Mesenchymal stem cell (in vitro differentiated cells and primary cell): ENCODE results near the gene SKAP1.
"Not testable (repeated sequence)": the region's sequence is repeated elsewhere in the genome, so short reads cannot be mapped to it uniquely, and the experiment has no call there.

ENCODE experiments used
- DNase-seq: peaks from one replicate; pipeline ENCODE4 v3.0.0-alpha.2; 2013
- H2AFZ ChIP-seq: one replicate; pipeline ENCODE4 v1.6.1; 2013; ENCODE audit warnings: low read depth, mild to moderate bottlenecking, control low read depth, inconsistent platforms, low read length, moderate library complexity
- H2AK5ac ChIP-seq: 2 replicates; pipeline ENCODE4 v1.6.1; 2013; ENCODE audit warnings: low read length, moderate library complexity, mild to moderate bottlenecking, inconsistent platforms; ENCODE audit not compliant: severe bottlenecking
- H2BK120ac ChIP-seq: one replicate; pipeline ENCODE4 v1.6.1; 2013; ENCODE audit warnings: low read depth, mild to moderate bottlenecking, inconsistent platforms, low read length, moderate library complexity
- H2BK12ac ChIP-seq, 2 experiments: one replicate each; pipeline ENCODE4 v1.6.1; 2013; ENCODE audit warnings: inconsistent platforms in 2 of 2, low read length in 2 of 2, mild to moderate bottlenecking in 2 of 2, moderate library complexity in 2 of 2, control low read depth in 1 of 2
- H2BK15ac ChIP-seq: one replicate; pipeline ENCODE4 v1.6.1; 2013; ENCODE audit warnings: mild to moderate bottlenecking, low read depth, inconsistent platforms; ENCODE audit not compliant: poor library complexity, severe bottlenecking
- H2BK5ac ChIP-seq: 2 replicates; pipeline ENCODE4 v1.6.1; 2013; ENCODE audit warnings: low read depth, mild to moderate bottlenecking, low read length, control low read depth, inconsistent platforms; ENCODE audit not compliant: poor library complexity, severe bottlenecking
- H3K14ac ChIP-seq, 2 experiments: one replicate each; pipeline ENCODE4 v1.6.1; 2013; ENCODE audit warnings: inconsistent platforms in 2 of 2, low read length in 2 of 2, control low read depth in 1 of 2, mild to moderate bottlenecking in 1 of 2, moderate library complexity in 1 of 2
- H3K18ac ChIP-seq, 2 experiments: one replicate each; pipeline ENCODE4 v1.6.1; 2013; ENCODE audit warnings: inconsistent platforms in 2 of 2, low read length in 2 of 2, control low read depth in 1 of 2, low read depth in 1 of 2, mild to moderate bottlenecking in 1 of 2
- H3K23ac ChIP-seq, 2 experiments: one replicate each; pipeline ENCODE4 v1.6.1; 2013; ENCODE audit warnings: inconsistent platforms in 2 of 2, low read length in 2 of 2, mild to moderate bottlenecking in 2 of 2, moderate library complexity in 2 of 2, control low read depth in 1 of 2
- H3K27ac ChIP-seq: 2 replicates; pipeline ENCODE4 v1.5.1; 2013; ENCODE audit warnings: mild to moderate bottlenecking, moderate library complexity, low read length, control low read depth, inconsistent platforms; ENCODE audit not compliant: poor library complexity, severe bottlenecking
- H3K27me3 ChIP-seq, 2 experiments: 2 replicates each; pipeline versions ENCODE4 v1.6.1 to v1.7.0; 2013; ENCODE audit warnings: low read length in 2 of 2, mild to moderate bottlenecking in 2 of 2, moderate library complexity in 2 of 2, control low read depth in 1 of 2, inconsistent platforms in 1 of 2; ENCODE audit not compliant: control insufficient read depth in 1 of 2, insufficient read depth in 1 of 2
- H3K36me3 ChIP-seq, 2 experiments: 2 replicates each; pipeline versions ENCODE4 v1.6.1 to v1.7.0; 2013; ENCODE audit warnings: low read length in 2 of 2, control low read depth in 1 of 2, inconsistent platforms in 1 of 2, low read depth in 1 of 2, mild to moderate bottlenecking in 1 of 2; ENCODE audit not compliant: insufficient read depth in 2 of 2, control insufficient read depth in 1 of 2
- H3K4ac ChIP-seq, 2 experiments: one replicate each; pipeline ENCODE4 v1.6.1; 2013; ENCODE audit warnings: inconsistent platforms in 2 of 2, low read length in 2 of 2, mild to moderate bottlenecking in 2 of 2, moderate library complexity in 2 of 2, control low read depth in 1 of 2, low read depth in 1 of 2
- H3K4me1 ChIP-seq: 2 replicates; pipeline ENCODE4 v1.6.1; 2013; ENCODE audit warnings: low read depth, low read length, control low read depth; ENCODE audit not compliant: control insufficient read depth, insufficient read depth
- H3K4me2 ChIP-seq: 2 replicates; pipeline ENCODE4 v1.6.1; 2013; ENCODE audit warnings: low read length, mild to moderate bottlenecking, inconsistent platforms; ENCODE audit not compliant: poor library complexity, severe bottlenecking
- H3K4me3 ChIP-seq, 2 experiments: 2 replicates each; pipeline versions ENCODE4 v1.5.1 to v1.7.0; 2013; ENCODE audit warnings: low read length in 2 of 2, mild to moderate bottlenecking in 2 of 2, control low read depth in 1 of 2, low read depth in 1 of 2; ENCODE audit not compliant: insufficient read depth in 1 of 2
- H3K79me1 ChIP-seq: replicated peaks from 2 replicates; pipeline ENCODE4 v1.6.1; 2013; ENCODE audit warnings: mild to moderate bottlenecking, control low read depth, low read length, inconsistent platforms; ENCODE audit not compliant: poor library complexity, severe bottlenecking
- H3K9ac ChIP-seq: 2 replicates; pipeline ENCODE4 v1.7.0; 2013; ENCODE audit warnings: mild to moderate bottlenecking, low read length, moderate library complexity
- H3K9me3 ChIP-seq: 2 replicates; pipeline ENCODE4 v1.7.0; 2013; ENCODE audit warnings: mild to moderate bottlenecking, low read length; ENCODE audit not compliant: control insufficient read depth
- H4K8ac ChIP-seq: one replicate; pipeline ENCODE4 v1.6.1; 2013; ENCODE audit warnings: inconsistent platforms, mild to moderate bottlenecking, low read length, moderate library complexity
- H4K91ac ChIP-seq: one replicate; pipeline ENCODE4 v1.6.1; 2013; ENCODE audit warnings: mild to moderate bottlenecking, low read length, inconsistent platforms
- WGBS: methylation state at CpG from one replicate; pipeline ENCODE4 v1.1.7; 2013; ENCODE audit warnings: mixed read lengths; 5-methylcytosine and 5-hydroxymethylcytosine counted together

SKAP1 gene

GRCh38 chr17:48455791-48456190 lies 25.8 kb upstream of the SKAP1 start:
- no peak overlapping the region for H2BK12ac ChIP-seq
- no peak for DNase-seq
- H3K4ac ChIP-seq, result no peak overlapping the region
- H3K4me3 ChIP-seq, result no peak overlapping the region
- no peak overlapping the region for H3K9ac ChIP-seq
- no peak overlapping the region for H3K4me2 ChIP-seq
- no peak overlapping the region for H4K91ac ChIP-seq
- H3K18ac ChIP-seq, result no peak overlapping the region
- H3K4me1 ChIP-seq, result peaks cover 4% of the 10 kb centered on the region
- no peak overlapping the region for H3K23ac ChIP-seq
- H3K79me1 ChIP-seq, result no peaks in the 10 kb centered on the region
- H3K27me3 ChIP-seq, result peaks cover 0 to 18% of the 10 kb centered on the region in 2 experiments
- H2AFZ ChIP-seq, result no peak overlapping the region
- no peak overlapping the region for H2BK5ac ChIP-seq
- H3K27ac ChIP-seq, result no peak overlapping the region
- H2BK120ac ChIP-seq, result no peak overlapping the region
- H2AK5ac ChIP-seq, result no peak overlapping the region
- no peaks in the 10 kb centered on the region for H3K9me3 ChIP-seq
- no peaks in the 10 kb centered on the region for H3K36me3 ChIP-seq
- no peak overlapping the region for H4K8ac ChIP-seq
- H2BK15ac ChIP-seq, result no peak overlapping the region
- H3K14ac ChIP-seq, result no peak overlapping the region

GRCh38 chr17:48453447-48453846 lies 23.4 kb upstream of the SKAP1 start:
- H3K9me3 ChIP-seq, result no peaks in the 10 kb centered on the region
- no peak for DNase-seq
- H2AK5ac ChIP-seq, result no peak overlapping the region
- no peak overlapping the region for H2AFZ ChIP-seq
- no peak overlapping the region for H2BK5ac ChIP-seq
- no peak overlapping the region for H3K4me2 ChIP-seq
- H3K4ac ChIP-seq, result no peak overlapping the region
- H3K23ac ChIP-seq, result no peak overlapping the region
- no peak overlapping the region for H3K27ac ChIP-seq
- no peak overlapping the region for H3K9ac ChIP-seq
- H3K14ac ChIP-seq, result no peak overlapping the region
- H2BK15ac ChIP-seq, result no peak overlapping the region
- H2BK12ac ChIP-seq, result no peak overlapping the region
- H4K8ac ChIP-seq, result no peak overlapping the region
- peaks cover 0 to 9% of the 10 kb centered on the region in 2 experiments for H3K27me3 ChIP-seq
- no peak overlapping the region for H2BK120ac ChIP-seq
- H3K79me1 ChIP-seq, result no peaks in the 10 kb centered on the region
- no peak overlapping the region for H3K4me3 ChIP-seq
- no peaks in the 10 kb centered on the region for H3K36me3 ChIP-seq
- H3K18ac ChIP-seq, result no peak overlapping the region
- no peak overlapping the region for H4K91ac ChIP-seq
- peaks cover 4% of the 10 kb centered on the region for H3K4me1 ChIP-seq

- DNase-seq, result no peak
- no peak overlapping the region for H2BK120ac ChIP-seq
- H3K4ac ChIP-seq, result no peak overlapping the region
- no peak overlapping the region for H4K8ac ChIP-seq
- H3K23ac ChIP-seq, result no peak overlapping the region
- H3K4me1 ChIP-seq, result no peaks in the 10 kb centered on the region
- H3K27ac ChIP-seq, result no peak overlapping the region
- no peaks in the 10 kb centered on the region for H3K9me3 ChIP-seq
- no peak overlapping the region for H2BK5ac ChIP-seq
- H2BK15ac ChIP-seq, result no peak overlapping the region
- H3K14ac ChIP-seq, result no peak overlapping the region
- no peak overlapping the region for H3K4me2 ChIP-seq
- no peak overlapping the region for H2AK5ac ChIP-seq
- no peak overlapping the region for H2AFZ ChIP-seq
- H3K36me3 ChIP-seq, result no peaks in the 10 kb centered on the region
- no peak overlapping the region for H3K9ac ChIP-seq
- peaks cover 0 to 4% of the 10 kb centered on the region in 2 experiments for H3K27me3 ChIP-seq
- no peak overlapping the region for H3K4me3 ChIP-seq
- no peak overlapping the region for H2BK12ac ChIP-seq
- no peak overlapping the region for H3K18ac ChIP-seq
- 100% methylated on average over 2 of the region's 2 CpGs for WGBS
- no peak overlapping the region for H4K91ac ChIP-seq
- no peaks in the 10 kb centered on the region for H3K79me1 ChIP-seq
These were observed 21.5 kb upstream of the SKAP1 start for GRCh38 chr17:48451489-48451888.

DNA sequence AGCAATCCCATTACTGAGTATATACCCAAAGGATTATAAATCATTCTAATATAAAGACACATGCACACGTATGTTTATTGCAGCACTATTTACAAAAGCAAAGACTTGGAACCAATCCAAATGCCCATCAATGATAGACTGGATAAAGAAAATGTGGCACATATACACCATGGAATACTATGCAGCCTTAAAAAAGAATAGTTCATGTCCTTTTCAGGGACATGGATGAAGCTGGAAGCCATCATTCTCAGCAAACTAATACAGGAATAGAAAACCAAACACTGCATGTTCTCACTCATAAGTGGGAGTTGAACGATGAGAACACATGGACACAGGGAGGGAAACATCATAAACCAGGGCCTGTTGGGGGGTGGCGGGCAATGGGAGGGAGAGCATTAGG lies 19.3 kb upstream of the SKAP1 start:
- not testable (repeated sequence) for H2BK120ac ChIP-seq, H3K14ac ChIP-seq, H2BK5ac ChIP-seq, H3K27me3 ChIP-seq, H4K8ac ChIP-seq, DNase-seq, H3K9ac ChIP-seq, H2AFZ ChIP-seq, H4K91ac ChIP-seq, H3K4me2 ChIP-seq, H2BK12ac ChIP-seq, H3K4me3 ChIP-seq, H3K27ac ChIP-seq, H3K79me1 ChIP-seq, H3K23ac ChIP-seq, H2AK5ac ChIP-seq, H3K4me1 ChIP-seq, H2BK15ac ChIP-seq, H3K4ac ChIP-seq, H3K9me3 ChIP-seq, H3K18ac ChIP-seq, H3K36me3 ChIP-seq
- WGBS, result 100% methylated on average over 3 of the region's 3 CpGs
